LNCAP (cell line): ENCODE measurements around the gene PRR19.

ENCODE experiments used
- TF ChIP-seq, protein P1 (sequence below): fragments of 450-650 bp; IDR thresholded peaks from 2 replicates; pipeline ENCODE4 v1.5.1; 2017; ENCODE audit warnings: mild to moderate bottlenecking

The PRR19 gene

DNA sequence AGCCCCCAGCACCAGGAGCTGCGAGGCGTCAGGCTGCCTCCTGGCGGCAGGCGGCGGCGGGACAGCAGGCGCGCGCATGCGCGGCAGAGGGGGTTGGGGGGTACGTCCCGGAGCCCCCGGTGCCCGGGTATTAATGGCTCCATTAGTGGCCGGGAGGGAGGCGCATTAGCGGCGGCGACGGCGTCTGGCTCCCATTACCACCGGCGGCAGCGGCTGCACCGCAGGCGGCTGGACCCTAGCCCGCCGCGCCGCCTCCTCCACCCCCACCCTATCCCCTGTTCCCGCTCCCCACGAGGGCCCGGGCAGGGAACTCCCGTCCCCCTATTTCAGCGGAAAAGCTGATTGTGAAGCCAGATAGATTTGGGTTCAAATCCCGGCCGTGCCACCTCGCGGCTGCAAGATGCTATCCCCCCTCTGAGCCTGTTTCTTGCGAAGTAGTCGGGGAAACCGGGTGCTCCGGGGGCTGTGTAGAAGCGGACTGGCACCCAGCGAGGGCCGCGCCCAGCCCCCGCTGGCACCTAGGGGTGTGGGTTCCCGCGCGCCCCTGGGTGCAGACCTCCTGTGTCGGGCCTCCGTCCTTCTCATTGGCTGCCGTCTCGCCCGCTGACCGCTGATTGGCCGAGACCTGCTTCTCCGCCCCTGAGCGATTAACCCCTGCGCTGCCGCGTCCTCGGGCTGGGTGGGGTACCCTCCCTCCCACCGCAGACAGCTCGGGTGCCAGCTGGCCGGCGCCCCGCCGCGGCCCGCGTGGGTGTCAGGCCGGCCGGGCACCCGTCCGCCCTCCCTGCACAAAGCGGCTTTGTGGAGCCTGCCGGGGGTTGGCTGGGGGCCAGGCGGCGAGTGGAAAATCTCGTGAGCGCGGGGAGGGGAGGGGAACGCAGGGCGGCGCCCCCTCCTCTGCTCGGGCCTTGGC lies 21.8 kb upstream of the PRR19 start:
- TF ChIP-seq, protein P1, sequence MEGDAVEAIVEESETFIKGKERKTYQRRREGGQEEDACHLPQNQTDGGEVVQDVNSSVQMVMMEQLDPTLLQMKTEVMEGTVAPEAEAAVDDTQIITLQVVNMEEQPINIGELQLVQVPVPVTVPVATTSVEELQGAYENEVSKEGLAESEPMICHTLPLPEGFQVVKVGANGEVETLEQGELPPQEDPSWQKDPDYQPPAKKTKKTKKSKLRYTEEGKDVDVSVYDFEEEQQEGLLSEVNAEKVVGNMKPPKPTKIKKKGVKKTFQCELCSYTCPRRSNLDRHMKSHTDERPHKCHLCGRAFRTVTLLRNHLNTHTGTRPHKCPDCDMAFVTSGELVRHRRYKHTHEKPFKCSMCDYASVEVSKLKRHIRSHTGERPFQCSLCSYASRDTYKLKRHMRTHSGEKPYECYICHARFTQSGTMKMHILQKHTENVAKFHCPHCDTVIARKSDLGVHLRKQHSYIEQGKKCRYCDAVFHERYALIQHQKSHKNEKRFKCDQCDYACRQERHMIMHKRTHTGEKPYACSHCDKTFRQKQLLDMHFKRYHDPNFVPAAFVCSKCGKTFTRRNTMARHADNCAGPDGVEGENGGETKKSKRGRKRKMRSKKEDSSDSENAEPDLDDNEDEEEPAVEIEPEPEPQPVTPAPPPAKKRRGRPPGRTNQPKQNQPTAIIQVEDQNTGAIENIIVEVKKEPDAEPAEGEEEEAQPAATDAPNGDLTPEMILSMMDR, result peak; percentile 60

DNA sequence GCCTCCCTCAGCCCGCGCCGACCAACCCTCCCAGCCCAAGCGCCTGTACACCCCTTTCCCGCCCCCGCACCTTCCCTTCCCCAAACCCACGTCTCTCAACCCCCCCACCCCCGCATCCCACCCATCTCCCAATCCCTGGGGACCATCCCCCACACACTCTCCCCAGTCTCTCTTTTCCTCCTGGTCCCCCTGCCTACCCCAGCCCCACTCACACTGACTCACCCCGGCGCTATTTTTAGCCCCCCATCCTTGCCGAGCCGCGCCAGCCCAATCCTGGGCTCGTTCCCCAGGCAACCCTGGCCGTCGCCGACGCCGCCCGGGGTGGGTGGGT lies 21.2 kb upstream of the PRR19 start:
- TF ChIP-seq, protein P1, result no peak

DNA sequence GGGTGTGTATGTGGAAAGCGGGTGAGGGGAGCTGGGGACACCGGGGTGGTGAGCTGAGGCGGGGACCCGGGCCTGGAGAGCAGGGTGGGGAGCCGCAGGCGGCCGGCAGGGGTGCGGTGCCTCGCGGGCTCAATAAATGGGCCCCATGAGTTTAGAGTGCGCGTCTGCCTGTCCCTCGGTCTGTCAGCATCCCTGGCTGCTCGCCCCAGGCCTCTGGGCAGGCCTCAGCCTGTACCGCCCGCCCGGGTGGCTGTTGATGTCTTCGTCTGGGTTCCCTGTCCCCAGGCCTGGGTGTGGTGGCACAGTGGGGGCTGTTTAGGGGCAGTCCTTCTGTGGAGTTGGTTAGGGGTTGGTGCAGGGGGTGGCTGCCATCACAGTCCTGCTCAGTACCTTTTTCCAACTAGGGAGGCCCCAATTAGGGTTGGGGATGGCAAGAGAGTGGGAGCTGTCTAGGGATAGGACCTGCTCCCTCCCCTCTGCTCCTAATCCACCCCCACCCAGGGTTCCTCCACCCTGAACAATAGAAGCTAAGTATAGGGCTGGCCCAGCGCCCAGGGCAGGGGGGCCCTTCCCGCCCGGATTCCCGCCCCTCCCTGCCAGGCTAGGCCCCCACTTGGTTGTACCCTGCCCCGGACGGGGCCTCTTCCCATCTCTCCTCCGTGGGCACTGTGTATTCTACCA lies 20.6 kb upstream of the PRR19 start:
- TF ChIP-seq, protein P1, result no peak

DNA sequence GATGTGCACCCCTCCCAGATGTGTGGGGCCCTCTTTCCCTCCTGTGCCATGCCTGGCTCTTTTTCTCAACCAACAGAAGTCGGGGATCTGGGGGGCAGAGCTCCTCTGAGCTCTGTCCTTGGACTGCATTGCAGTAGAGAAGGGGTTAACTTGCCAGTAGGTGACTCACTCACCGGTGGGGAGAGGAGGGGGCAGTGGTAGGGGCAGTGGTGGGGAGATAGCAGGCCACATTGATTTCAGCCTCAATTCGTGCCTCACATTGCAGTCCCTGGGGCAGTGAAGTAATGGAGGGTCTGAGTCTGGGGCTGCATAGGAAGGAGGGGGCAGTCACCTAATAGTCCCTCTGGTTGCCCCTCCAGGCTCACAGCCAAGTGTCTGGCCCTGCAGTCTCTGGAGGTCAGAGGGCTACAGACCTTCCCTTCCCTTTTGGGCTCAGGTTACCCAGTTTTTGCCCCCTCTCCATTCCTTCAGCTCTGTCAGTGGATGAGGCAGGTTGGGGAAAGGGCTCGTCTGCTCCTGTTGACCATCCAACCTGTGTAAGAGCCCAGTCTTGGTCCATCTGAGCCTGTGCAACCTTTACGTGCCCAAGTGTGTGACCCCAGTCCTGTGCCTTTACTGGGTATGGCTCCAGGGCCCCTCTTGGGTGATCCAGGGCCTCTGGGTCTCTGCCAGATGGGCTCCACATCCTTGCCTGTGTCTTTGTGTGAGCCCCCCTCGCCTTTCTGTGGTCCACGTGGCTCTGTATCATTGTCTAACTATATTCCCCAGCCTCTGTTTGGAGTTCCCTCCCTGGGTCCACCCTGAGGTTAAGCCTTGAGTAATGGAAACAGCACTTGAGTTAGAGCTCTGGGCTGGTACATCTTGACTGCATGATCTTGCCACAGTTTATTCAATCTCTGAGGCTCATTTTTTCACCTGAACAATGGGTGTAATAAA lies 19.8 kb upstream of the PRR19 start:
- TF ChIP-seq, protein P1, result no peak

DNA sequence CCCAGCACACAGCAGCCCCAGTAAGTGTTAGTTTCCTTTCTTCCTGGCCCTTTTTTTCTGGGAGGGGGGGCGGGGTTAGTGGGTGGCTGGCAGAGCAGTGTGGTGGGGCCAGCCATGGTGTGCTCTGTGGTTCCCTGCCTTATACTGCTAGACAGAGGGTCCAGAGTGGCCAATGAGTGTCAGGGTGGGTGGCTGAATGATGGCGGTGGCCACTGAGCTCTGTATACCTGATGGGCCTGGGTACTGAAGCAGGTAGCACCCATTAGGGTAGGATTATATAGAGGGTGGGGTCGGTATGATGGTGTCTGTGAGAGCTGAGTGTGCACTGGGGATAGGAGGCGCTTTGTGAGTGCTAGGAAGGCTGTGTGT lies 19.1 kb upstream of the PRR19 start:
- TF ChIP-seq, protein P1, result no peak

DNA sequence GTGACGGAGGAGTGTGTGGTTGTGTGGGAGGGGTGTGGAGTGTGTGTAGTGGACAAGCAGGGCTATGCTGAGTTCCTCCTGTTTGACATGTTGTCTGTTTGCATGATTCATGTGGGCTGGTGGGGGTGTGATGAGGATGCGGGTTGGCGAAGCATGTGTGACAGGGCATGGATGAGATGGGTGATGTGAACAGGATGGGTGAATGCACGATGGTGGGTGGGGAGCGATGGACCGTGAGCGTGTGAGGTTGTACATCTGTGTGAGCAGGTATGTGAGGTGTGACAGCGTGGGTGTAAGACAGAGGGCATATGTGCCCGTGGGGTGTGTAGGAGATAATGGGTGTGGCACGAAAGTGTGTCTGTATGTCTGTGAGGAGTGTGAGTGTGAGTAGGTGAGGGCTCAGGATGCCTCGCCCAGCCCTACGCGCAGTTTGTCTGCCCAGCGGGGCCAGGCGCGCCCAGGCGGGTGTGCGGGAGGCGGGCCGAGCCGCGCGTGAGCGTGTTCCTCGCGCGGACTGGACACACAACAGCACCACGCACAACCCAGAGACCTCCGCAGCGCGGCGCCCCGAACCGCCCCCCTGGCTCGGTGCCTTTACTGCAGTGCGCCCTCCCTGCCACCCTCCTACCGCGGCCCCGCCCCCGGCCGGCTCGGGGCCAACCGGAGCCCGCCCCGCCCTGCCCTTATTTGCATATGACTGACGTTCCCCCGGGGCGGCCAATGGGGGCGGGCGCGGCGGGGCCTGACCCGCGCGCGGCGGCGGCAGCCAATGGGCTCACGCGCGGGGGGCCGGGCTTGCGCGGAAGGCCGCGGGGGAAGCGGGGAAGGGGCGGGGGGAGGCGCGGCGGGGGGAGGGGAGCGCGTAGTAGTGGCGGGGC lies 18.5 kb upstream of the PRR19 start:
- TF ChIP-seq, protein P1, result no peak
